Measurements from ENCODE around the gene PCDHB4. TPM values are rescaled to one million over a fixed set of nuclear protein-coding genes. Genes with fewer than 3 reads are reported as not detected.
"Not testable (repeated sequence)": the region's sequence is repeated elsewhere in the genome, so short reads cannot be mapped to it uniquely, and the experiment has no call there.

The PCDHB4 gene
- not detected for total RNA-seq

DNA sequence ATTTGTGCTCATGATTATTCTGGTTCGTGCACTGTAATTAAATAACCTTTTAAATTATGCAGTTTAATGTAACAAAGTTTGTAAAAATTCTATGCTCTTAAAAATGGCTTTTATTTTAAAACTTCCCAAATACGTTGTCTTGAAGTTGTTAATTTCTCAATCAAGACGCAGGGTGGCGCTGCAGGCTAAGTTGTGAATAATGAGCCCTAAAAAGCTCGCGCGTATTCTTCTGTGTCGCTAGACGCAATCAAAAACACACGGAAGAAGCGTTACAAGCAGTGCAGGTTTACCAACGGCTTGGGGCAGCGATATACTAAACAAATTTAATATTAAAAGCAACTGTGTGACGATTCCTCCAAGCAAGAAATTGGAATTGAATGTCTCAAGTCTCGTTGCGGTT lies at the start of gene PCDHB4:
Gene PCDHB4, plus strand, starts transcription at position 256 of the 400 bp plus-strand sequence. CDS start 181 bp downstream, outside the sequence.
- Mint-ChIP-seq H3K27me3 (peaks cover 8% of the 10 kb centered on the region), H3K36me3 (ENCODE audit: low read depth) (no peaks in the 10 kb centered on the region), H3K9me3 (peaks cover 4% of the 10 kb centered on the region), H3K27ac (no peak within 1 kb of the TSS), H3K4me1 (no peaks in the 10 kb centered on the region), H3K4me3 (no peak within 1 kb of the TSS)
- no peak for ATAC-seq (replicated peaks)

- no peak for ATAC-seq (replicated peaks)
- Mint-ChIP-seq H3K27ac (no peak overlapping the region), H3K27me3 (peaks cover 9% of the 10 kb centered on the region), H3K36me3 (ENCODE audit: low read depth) (no peaks in the 10 kb centered on the region), H3K9me3 (no peaks in the 10 kb centered on the region), H3K4me1 (no peaks in the 10 kb centered on the region), H3K4me3 (peak overlapping the region; percentile 48)
Observed at GRCh38 chr5:141077826-141078225, 43.8 kb upstream of the PCDHB4 start.

GRCh38 chr5:141082228-141082627 lies 39.4 kb upstream of the PCDHB4 start:
- Mint-ChIP-seq H3K27me3 (peaks cover 4% of the 10 kb centered on the region), H3K36me3 (ENCODE audit: low read depth) (no peaks in the 10 kb centered on the region), H3K4me3 (no peak overlapping the region), H3K4me1 (peaks cover 5% of the 10 kb centered on the region), H3K9me3 (peaks cover 2% of the 10 kb centered on the region), H3K27ac (no peak overlapping the region)
- ATAC-seq (replicated peaks), result no peak

DNA sequence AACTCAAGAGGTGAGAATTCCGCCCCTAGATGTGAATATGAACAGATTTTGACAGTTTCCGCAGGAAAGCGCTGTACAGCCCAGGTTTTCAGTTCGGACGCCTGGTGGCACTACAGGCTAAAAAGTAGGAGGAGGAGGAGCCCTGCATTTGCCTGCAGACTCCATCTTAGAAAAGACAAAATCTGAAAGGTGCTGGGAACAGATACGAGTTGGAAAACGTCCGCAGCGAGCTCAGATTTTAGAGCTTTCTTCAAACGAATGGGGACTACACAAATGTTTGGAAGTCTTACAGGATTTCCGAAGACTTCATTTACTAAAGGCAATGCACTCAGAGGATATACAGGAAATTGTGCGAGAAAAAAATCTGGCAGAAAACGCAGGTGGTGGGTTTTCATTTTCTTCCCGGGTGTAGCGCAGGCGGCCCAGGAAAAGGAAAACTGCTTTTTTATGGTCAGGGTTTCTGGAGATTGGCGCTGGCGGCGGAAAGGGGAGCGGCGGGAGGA lies 37.1 kb upstream of the PCDHB4 start:
- Mint-ChIP-seq H3K4me3 (peak overlapping the region; percentile 92), H3K27me3 (peaks cover 5% of the 10 kb centered on the region), H3K9me3 (peaks cover 3% of the 10 kb centered on the region), H3K4me1 (peaks cover 5% of the 10 kb centered on the region), H3K36me3 (ENCODE audit: low read depth) (no peaks in the 10 kb centered on the region), H3K27ac (peak overlapping the region; percentile 88)
- peak; percentile 78 for ATAC-seq (replicated peaks)

GRCh38 chr5:141094481-141095262 lies 26.9 kb upstream of the PCDHB4 start, which contains the start of gene PCDHB2:
PCDHB2 (plus strand) TSS chr5:141094615; CDS start chr5:141094791, 176 bp downstream.
- Mint-ChIP-seq H3K27ac (no peak within 1 kb of the TSS), H3K9me3 (peaks cover 9% of the 10 kb centered on the region), H3K4me3 (peak within 1 kb of the TSS; percentile 49), H3K27me3 (peaks cover 17% of the 10 kb centered on the region), H3K4me1 (no peaks in the 10 kb centered on the region), H3K36me3 (ENCODE audit: low read depth) (no peaks in the 10 kb centered on the region)
- no peak for ATAC-seq (replicated peaks)

DNA sequence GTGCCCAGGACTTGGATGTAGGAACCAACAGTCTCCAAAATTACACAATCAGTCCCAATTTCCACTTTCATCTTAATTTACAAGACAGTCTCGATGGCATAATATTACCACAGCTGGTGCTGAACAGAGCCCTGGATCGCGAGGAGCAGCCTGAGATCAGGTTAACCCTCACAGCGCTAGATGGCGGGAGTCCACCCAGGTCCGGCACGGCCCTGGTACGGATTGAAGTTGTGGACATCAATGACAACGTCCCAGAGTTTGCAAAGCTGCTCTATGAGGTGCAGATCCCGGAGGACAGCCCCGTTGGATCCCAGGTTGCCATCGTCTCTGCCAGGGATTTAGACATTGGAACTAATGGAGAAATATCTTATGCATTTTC lies 26.4 kb upstream of the PCDHB4 start:
- peaks cover 1% of the 10 kb centered on the region for H3K4me1 Mint-ChIP-seq
- H3K9me3 Mint-ChIP-seq, result peaks cover 10% of the 10 kb centered on the region
- H3K27me3 Mint-ChIP-seq, result peaks cover 22% of the 10 kb centered on the region
- ATAC-seq (replicated peaks), result no peak
- peak overlapping the region; percentile 49 for H3K4me3 Mint-ChIP-seq
- H3K36me3 Mint-ChIP-seq (ENCODE audit: low read depth), result no peaks in the 10 kb centered on the region
- H3K27ac Mint-ChIP-seq, result no peak overlapping the region

GRCh38 chr5:141096181-141096580 lies 25.4 kb upstream of the PCDHB4 start:
- peaks cover 26% of the 10 kb centered on the region for H3K27me3 Mint-ChIP-seq
- H3K4me1 Mint-ChIP-seq; H3K4me3 Mint-ChIP-seq; ATAC-seq (replicated peaks); H3K27ac Mint-ChIP-seq; H3K36me3 Mint-ChIP-seq (ENCODE audit: low read depth): not testable (repeated sequence)
- peaks cover 13% of the 10 kb centered on the region for H3K9me3 Mint-ChIP-seq

- not testable (repeated sequence) for ATAC-seq (replicated peaks); H3K27ac Mint-ChIP-seq; H3K4me1 Mint-ChIP-seq; H3K4me3 Mint-ChIP-seq; H3K36me3 Mint-ChIP-seq (ENCODE audit: low read depth)
- Mint-ChIP-seq H3K9me3 (peaks cover 13% of the 10 kb centered on the region), H3K27me3 (peaks cover 26% of the 10 kb centered on the region)
Observed at GRCh38 chr5:141096586-141096985, 25.0 kb upstream of the PCDHB4 start.

DNA sequence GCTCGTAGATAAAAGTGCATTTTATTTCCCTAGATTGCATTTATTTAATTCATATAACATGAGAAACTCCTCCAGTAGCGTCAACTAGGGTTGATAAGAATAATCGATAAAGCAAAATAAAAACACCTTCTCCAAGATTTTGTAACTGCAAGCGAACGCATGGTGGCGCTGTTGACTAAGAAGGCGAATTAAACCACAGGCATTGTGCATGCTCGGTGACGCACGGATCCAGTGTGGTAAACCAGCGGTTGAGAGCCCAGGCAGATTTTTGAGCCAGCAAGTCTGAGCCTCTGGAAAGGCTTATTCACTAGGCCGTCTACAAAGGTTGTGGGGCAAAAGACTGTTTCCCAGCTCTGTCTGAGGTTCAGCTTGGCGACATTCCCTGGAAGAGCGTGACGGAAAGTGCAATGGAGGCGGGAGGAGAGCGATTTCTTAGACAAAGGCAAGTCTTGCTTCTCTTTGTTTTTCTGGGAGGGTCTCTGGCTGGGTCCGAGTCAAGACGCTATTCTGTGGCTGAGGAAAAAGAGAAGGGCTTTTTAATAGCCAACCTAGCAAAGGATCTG lies 21.3 kb upstream of the PCDHB4 start, which contains the start of gene PCDHB3:
Gene PCDHB3, plus strand, starts transcription at position 231 of the 563 bp plus-strand sequence. Its CDS starts 177 bp downstream, at position 408.
- Mint-ChIP-seq H3K4me3 (no peak within 1 kb of the TSS), H3K36me3 (ENCODE audit: low read depth) (no peaks in the 10 kb centered on the region), H3K27ac (no peak within 1 kb of the TSS), H3K9me3 (peaks cover 4% of the 10 kb centered on the region), H3K27me3 (peaks cover 15% of the 10 kb centered on the region), H3K4me1 (peaks cover 4% of the 10 kb centered on the region)
- no peak for ATAC-seq (replicated peaks)

DNA sequence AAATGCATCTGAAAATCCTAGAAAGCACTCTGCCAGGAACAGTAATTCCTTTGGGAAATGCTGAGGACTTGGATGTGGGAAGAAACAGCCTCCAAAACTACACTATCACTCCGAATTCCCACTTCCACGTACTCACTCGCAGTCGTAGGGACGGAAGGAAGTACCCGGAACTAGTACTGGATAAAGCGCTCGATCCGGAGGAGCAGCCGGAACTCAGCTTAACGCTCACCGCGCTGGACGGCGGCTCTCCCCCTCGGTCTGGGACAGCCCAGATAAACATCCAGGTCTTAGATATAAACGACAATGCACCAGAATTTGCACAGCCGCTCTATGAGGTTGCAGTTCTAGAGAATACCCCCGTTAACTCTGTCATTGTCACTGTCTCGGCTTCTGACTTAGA lies 20.6 kb upstream of the PCDHB4 start:
- ATAC-seq (replicated peaks), result no peak
- Mint-ChIP-seq H3K4me1 (peaks cover 4% of the 10 kb centered on the region), H3K27ac (no peak overlapping the region), H3K27me3 (peaks cover 15% of the 10 kb centered on the region), H3K4me3 (no peak overlapping the region), H3K9me3 (peaks cover 4% of the 10 kb centered on the region), H3K36me3 (ENCODE audit: low read depth) (no peaks in the 10 kb centered on the region)

- not testable (repeated sequence) for H3K4me3 Mint-ChIP-seq; H3K36me3 Mint-ChIP-seq (ENCODE audit: low read depth); ATAC-seq (replicated peaks); H3K9me3 Mint-ChIP-seq; H3K27ac Mint-ChIP-seq; H3K4me1 Mint-ChIP-seq
- H3K27me3 Mint-ChIP-seq, result peaks cover 15% of the 10 kb centered on the region
Observed at GRCh38 chr5:141102070-141102469, 19.5 kb upstream of the PCDHB4 start.

GRCh38 chr5:141102471-141102870 lies 19.1 kb upstream of the PCDHB4 start:
- H3K4me1 Mint-ChIP-seq; H3K36me3 Mint-ChIP-seq (ENCODE audit: low read depth); ATAC-seq (replicated peaks); H3K4me3 Mint-ChIP-seq; H3K27ac Mint-ChIP-seq; H3K9me3 Mint-ChIP-seq: not testable (repeated sequence)
- H3K27me3 Mint-ChIP-seq, result peaks cover 15% of the 10 kb centered on the region

DNA sequence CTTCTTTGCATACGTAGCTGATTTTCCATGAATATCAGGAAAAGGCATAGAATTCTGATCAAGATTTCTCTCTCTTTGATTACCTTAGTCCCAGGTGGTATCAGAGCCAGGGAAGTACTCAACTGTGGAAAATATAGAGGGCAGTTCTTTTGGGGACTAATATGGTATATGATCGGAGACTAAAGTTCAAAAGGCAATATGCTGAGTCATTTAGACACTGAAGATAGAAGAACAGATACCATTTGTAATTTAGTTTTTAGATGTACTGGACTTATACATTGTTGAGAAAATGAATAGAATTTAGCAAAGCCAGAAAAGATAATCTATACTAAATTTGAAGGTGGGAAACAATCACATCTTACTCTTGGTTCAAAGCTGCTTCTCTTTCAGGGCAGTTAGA lies 16.3 kb upstream of the PCDHB4 start:
- ATAC-seq (replicated peaks), result no peak
- Mint-ChIP-seq H3K4me1 (peaks cover 2% of the 10 kb centered on the region), H3K27me3 (peaks cover 6% of the 10 kb centered on the region), H3K27ac (no peak overlapping the region), H3K4me3 (no peak overlapping the region), H3K36me3 (ENCODE audit: low read depth) (no peaks in the 10 kb centered on the region), H3K9me3 (peaks cover 2% of the 10 kb centered on the region)

DNA sequence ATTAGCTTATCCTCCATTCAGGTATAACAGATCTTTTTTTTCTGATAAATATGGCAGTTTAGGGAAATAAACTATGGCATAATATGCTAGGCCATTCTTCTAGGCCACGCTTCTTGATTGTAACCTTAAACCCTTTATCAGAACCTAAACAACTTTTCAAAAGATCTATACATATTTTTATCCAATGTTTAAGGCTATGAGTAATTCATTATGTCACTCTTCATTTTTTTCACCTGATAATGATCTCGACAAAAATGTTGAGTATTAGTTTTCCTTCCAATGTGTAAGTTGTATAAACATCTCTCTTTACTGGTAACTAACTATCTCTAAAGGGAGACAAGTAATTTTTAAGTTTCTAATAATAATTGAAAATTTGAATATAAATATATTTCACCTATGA lies 2.4 kb upstream of the PCDHB4 start:
- ATAC-seq (replicated peaks), result no peak
- H3K27me3 Mint-ChIP-seq, result peaks cover 10% of the 10 kb centered on the region
- H3K36me3 Mint-ChIP-seq (ENCODE audit: low read depth), result no peaks in the 10 kb centered on the region
- no peak overlapping the region for H3K27ac Mint-ChIP-seq
- H3K9me3 Mint-ChIP-seq, result peaks cover 15% of the 10 kb centered on the region
- H3K4me1 Mint-ChIP-seq, result no peaks in the 10 kb centered on the region
- no peak overlapping the region for H3K4me3 Mint-ChIP-seq

GRCh38 chr5:141121985-141122384 lies 367 bp downstream of the PCDHB4 start:
- peaks cover 4% of the 10 kb centered on the region for H3K9me3 Mint-ChIP-seq
- H3K27ac Mint-ChIP-seq, result no peak overlapping the region
- H3K4me1 Mint-ChIP-seq, result no peaks in the 10 kb centered on the region
- ATAC-seq (replicated peaks), result no peak
- no peaks in the 10 kb centered on the region for H3K36me3 Mint-ChIP-seq (ENCODE audit: low read depth)
- H3K4me3 Mint-ChIP-seq, result no peak overlapping the region
- peaks cover 8% of the 10 kb centered on the region for H3K27me3 Mint-ChIP-seq

Measured in activated T-helper 17 cell treated with anti-CD3 and anti-CD28 coated beads, Interleukin-2, amount 50 U/mL, for 72 hours (primary cell).